Peyer's patch (tissue), 4 donors: Measurements from ENCODE around the gene SLC39A7. TPM values are rescaled to one million over a fixed set of nuclear protein-coding genes. Genes with fewer than 3 reads are reported as not detected.

Experiments
- DNase-seq, 3 donors: peaks; one replicate each; pipeline ENCODE4 v3.0.0-alpha.2; 2017 to 2019
- H3K27ac ChIP-seq, 4 donors: fragments of 200-600 bp; sonication (generic); one replicate each; pipeline ENCODE4 v1.5.1; 2016 to 2019
- H3K27me3 ChIP-seq, 2 donors: fragments of 200-600 bp; sonication (generic); one replicate each; pipeline ENCODE4 v1.5.1; 2019
- H3K36me3 ChIP-seq, 3 donors: fragments of 200-600 bp; sonication (generic); one replicate each; pipeline ENCODE4 v1.5.1; 2016 to 2019
- H3K4me1 ChIP-seq, 4 donors: fragments of 200-600 bp; sonication (generic); one replicate each; pipeline ENCODE4 v1.5.1; 2016 to 2019
- H3K4me3 ChIP-seq, 4 donors: fragments of 200-600 bp; sonication (generic); 1 replicate in 3 of 4; 2 replicates in 1 of 4; pipeline ENCODE4 v1.5.1; 2016 to 2019; ENCODE audit warnings: mild to moderate bottlenecking in 1 of 4
- H3K9me3 ChIP-seq, 4 donors: fragments of 200-600 bp; sonication (generic); one replicate each; pipeline ENCODE4 v1.5.1; 2016 to 2019; ENCODE audit warnings: mild to moderate bottlenecking in 1 of 4
- CTCF ChIP-seq, 6 experiments: fragments of 450-650 bp in 4 of 6; fragments of 200-600 bp in 2 of 6; sonication (generic) in 1 of 6; IDR thresholded peaks; one replicate each; pipeline ENCODE4 v1.5.1; 2017 to 2019; ENCODE audit warnings: antibody characterized with exemption in 6 of 6, mild to moderate bottlenecking in 3 of 6, moderate library complexity in 1 of 6
- POLR2A ChIP-seq, 2 donors: fragments of 450-650 bp; IDR thresholded peaks; one replicate each; pipeline ENCODE4 v1.5.1; 2017; ENCODE audit warnings: antibody characterized with exemption in 2 of 2, mild to moderate bottlenecking in 2 of 2, moderate library complexity in 2 of 2
- total RNA-seq, 4 donors: library from RNA; depleted of rRNA; stranded (reverse); fragments of >200 nt; gene quantifications; one replicate each; pipeline ENCODE4 v1.1.0, GENCODE V29; 2016

SLC39A7 gene
- total RNA-seq, 4 donors from 2014 or later: 33.8 to 99.0 (median 55.0) TPM

DNA sequence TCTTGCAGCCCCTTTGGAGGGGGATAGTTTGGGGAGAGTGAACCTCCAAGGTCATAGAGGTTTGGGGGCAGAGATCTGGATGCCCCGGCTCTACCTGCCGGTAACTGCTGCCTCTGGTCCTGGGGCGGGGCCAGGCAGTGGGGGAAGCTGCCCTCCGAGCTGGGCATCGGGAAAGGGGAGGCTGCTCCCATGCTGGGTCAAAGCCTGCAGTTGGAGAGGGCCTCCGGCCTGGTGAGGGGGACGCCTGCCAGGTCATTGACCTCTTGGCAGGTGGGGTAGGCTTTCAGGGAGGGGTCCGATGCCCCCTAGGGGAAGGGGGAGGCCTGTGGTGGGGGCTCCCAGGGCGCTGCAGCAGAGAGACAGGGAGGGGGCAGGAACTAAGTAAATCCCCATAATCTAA lies 15.5 kb upstream of the SLC39A7 start:
- no peaks in the 10 kb centered on the region for H3K27me3 ChIP-seq
- H3K9me3 ChIP-seq: no peaks in the 10 kb centered on the region
- no peak overlapping the region for H3K27ac ChIP-seq
- no peak overlapping the region for H3K4me3 ChIP-seq
- DNase-seq: no peak
- no peaks in the 10 kb centered on the region for H3K36me3 ChIP-seq
- peaks cover 0 to 3% (median 0%) of the 10 kb centered on the region in 4 donors for H3K4me1 ChIP-seq
- no peak for TF ChIP-seq POLR2A (IDR thresholded peaks at IDR 0.05)
- no peak for TF ChIP-seq CTCF (IDR thresholded peaks at IDR 0.05)

DNA sequence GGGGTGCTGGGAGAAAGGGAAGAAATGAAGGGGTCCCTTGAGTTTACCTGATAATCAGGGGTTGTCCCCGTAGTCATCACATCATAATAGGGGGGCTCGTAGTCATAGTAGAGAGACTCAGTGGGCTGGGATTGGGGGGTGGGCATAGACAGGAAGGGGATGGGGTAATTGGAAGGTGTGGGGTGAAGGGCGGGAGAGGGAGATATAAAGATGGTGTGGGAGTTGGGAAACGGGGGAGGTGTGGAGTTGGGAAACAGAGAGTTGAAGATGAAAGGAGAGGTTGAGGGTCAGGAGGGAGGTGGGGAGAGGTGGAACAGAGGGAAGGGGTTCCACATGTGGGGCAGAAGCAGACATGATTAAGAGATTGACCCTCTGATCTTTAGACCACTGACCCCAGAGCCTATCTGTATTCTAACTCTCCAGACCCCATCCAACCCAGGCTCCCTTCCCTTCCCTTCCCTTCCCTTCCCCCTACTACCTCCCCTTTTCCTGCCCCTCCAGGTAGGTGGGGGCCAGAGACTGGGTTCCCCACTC lies 14.9 kb upstream of the SLC39A7 start:
- H3K27me3 ChIP-seq: no peaks in the 10 kb centered on the region
- DNase-seq: no peak
- H3K36me3 ChIP-seq: no peaks in the 10 kb centered on the region
- no peak overlapping the region for H3K4me3 ChIP-seq
- TF ChIP-seq CTCF (IDR thresholded peaks at IDR 0.05): no peak
- TF ChIP-seq POLR2A (IDR thresholded peaks at IDR 0.05): no peak
- no peaks in the 10 kb centered on the region for H3K9me3 ChIP-seq
- H3K27ac ChIP-seq: no peak overlapping the region
- peaks cover 0 to 3% (median 0%) of the 10 kb centered on the region in 4 donors for H3K4me1 ChIP-seq

DNA sequence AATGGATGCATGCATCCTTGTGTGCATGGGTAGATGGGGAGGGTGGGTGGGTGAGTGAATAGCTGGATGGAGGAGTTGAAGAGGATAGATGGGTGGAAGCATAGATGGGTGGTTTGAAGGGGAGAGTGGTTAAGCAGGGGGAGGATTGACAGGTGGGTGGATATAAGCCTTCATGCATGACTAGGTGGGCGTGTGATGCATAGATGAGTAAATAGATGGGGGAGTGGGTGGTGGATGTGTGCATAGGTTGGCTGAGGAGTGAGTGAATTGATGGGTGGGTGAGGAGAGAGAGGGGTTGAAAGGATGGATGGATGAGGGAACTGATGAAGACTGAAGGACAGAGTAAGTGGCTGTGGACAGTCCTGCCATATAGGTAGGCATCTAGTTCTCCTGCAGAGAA lies 12.9 kb upstream of the SLC39A7 start:
- H3K4me3 ChIP-seq: no peak overlapping the region
- H3K9me3 ChIP-seq: no peaks in the 10 kb centered on the region
- H3K27ac ChIP-seq: no peak overlapping the region
- H3K27me3 ChIP-seq: peaks cover 0 to 6% of the 10 kb centered on the region in 2 donors
- TF ChIP-seq POLR2A (IDR thresholded peaks at IDR 0.05): no peak
- TF ChIP-seq CTCF (IDR thresholded peaks at IDR 0.05): no peak
- DNase-seq: no peak
- no peaks in the 10 kb centered on the region for H3K36me3 ChIP-seq
- peaks cover 0 to 13% (median 7%) of the 10 kb centered on the region in 4 donors for H3K4me1 ChIP-seq

DNA sequence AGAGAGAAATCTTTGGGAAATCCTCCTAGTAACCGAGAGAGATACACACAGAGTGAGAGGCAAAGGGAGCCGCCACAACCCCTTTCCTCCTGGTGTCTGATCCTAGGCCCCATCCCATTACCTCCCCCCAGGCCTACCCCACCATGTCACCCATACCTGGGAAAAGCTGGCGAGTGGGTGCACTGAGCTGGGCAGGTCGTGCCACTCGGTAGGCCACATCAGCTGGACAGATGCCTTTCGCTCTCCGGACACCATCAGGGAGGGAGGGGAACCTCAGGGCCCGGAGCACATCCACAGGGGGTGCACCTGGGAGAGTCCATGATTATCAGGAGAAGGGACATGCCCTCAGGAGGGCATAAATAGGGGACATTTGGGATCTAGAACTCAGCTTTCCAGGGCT lies 11.5 kb upstream of the SLC39A7 start:
- DNase-seq: no peak
- Histone ChIP-seq H3K4me1 (peaks cover 0 to 15% (median 10%) of the 10 kb centered on the region in 4 donors), H3K9me3 (no peaks in the 10 kb centered on the region), H3K27me3 (peaks cover 0 to 9% of the 10 kb centered on the region in 2 donors), H3K36me3 (peaks cover 0 to 2% (median 0%) of the 10 kb centered on the region in 3 donors), H3K4me3 (no peak overlapping the region), H3K27ac (no peak overlapping the region)
- TF ChIP-seq POLR2A (IDR thresholded peaks at IDR 0.05): no peak
- TF ChIP-seq CTCF (IDR thresholded peaks at IDR 0.05): no peak

- H3K4me1 ChIP-seq: peaks cover 0 to 15% (median 10%) of the 10 kb centered on the region in 4 donors
- peaks cover 0 to 9% of the 10 kb centered on the region in 2 donors for H3K27me3 ChIP-seq
- DNase-seq: no peak
- no peaks in the 10 kb centered on the region for H3K9me3 ChIP-seq
- peaks cover 0 to 8% (median 0%) of the 10 kb centered on the region in 3 donors for H3K36me3 ChIP-seq
- H3K27ac ChIP-seq: no peak overlapping the region
- TF ChIP-seq CTCF (IDR thresholded peaks at IDR 0.05) (no peak), POLR2A (IDR thresholded peaks at IDR 0.05) (no peak)
- H3K4me3 ChIP-seq: no peak overlapping the region
Observed at GRCh38 chr6:33189625-33190448, 10.8 kb upstream of the SLC39A7 start.
